Neural cell (in vitro differentiated cells): ENCODE data around the gene PELI2.

Source experiments
- CTCF ChIP-seq: fragments of 450-650 bp; IDR thresholded peaks from 2 replicates; pipeline ENCODE4 v1.5.1; 2014; ENCODE audit warnings: antibody characterized with exemption, mild to moderate bottlenecking, moderate library complexity; ENCODE audit not compliant: poor library complexity, severe bottlenecking
- EP300 ChIP-seq: fragments of 450-650 bp; conservative IDR thresholded peaks from 2 replicates; pipeline ENCODE4 v1.6.1; 2014; ENCODE audit warnings: antibody characterized with exemption, mild to moderate bottlenecking, moderate library complexity; ENCODE audit not compliant: poor library complexity, severe bottlenecking
- POLR2AphosphoS5 ChIP-seq: IDR thresholded peaks from 2 replicates; pipeline ENCODE4 v1.6.1; 2012

- TF ChIP-seq POLR2AphosphoS5 = no peak
- no peak for TF ChIP-seq CTCF
- no peak for TF ChIP-seq EP300
These were observed 156.3 kb downstream of the PELI2 start for GRCh38 chr14:56274556-56274955.
